ENCODE data around the gene TRPM5.
"Not testable (repeated sequence)": the region's sequence is repeated elsewhere in the genome, so short reads cannot be mapped to it uniquely, and the experiment has no call there.

Gene TRPM5

GRCh38 chr11:2443881-2444820 lies at the start of gene TRPM5:
Gene TRPM5 (minus strand): TSS chr11:2444514. CDS start chr11:2423036, 21,478 bp downstream.
- peak; percentile 64 to 80 for DNase-seq

GRCh38 chr11:2489083-2489482 lies 44.8 kb upstream of the TRPM5 start:
- no peak for DNase-seq

GRCh38 chr11:2488004-2488403 lies 43.7 kb upstream of the TRPM5 start:
- DNase-seq = no peak

GRCh38 chr11:2484576-2485125 lies 40.3 kb upstream of the TRPM5 start:
- DNase-seq = no peak

GRCh38 chr11:2483426-2483825 lies 39.1 kb upstream of the TRPM5 start:
- no peak for DNase-seq

GRCh38 chr11:2482745-2483144 lies 38.4 kb upstream of the TRPM5 start:
- DNase-seq = no peak

- DNase-seq = no peak
Measured at GRCh38 chr11:2482204-2482603, 37.9 kb upstream of the TRPM5 start.

GRCh38 chr11:2481253-2481652 lies 36.9 kb upstream of the TRPM5 start:
- DNase-seq = no peak

- no peak for DNase-seq
Measured at GRCh38 chr11:2480874-2481220, 36.5 kb upstream of the TRPM5 start.

- DNase-seq = not testable (repeated sequence)
Measured at GRCh38 chr11:2480067-2480873, 36.0 kb upstream of the TRPM5 start.

GRCh38 chr11:2477936-2478335 lies 33.6 kb upstream of the TRPM5 start:
- no peak for DNase-seq

- DNase-seq = no peak
Measured at GRCh38 chr11:2477254-2477653, 32.9 kb upstream of the TRPM5 start.

GRCh38 chr11:2475136-2475918 lies 31.0 kb upstream of the TRPM5 start:
- DNase-seq = no peak

GRCh38 chr11:2474059-2474901 lies 30.0 kb upstream of the TRPM5 start:
- no peak for DNase-seq

GRCh38 chr11:2473361-2474058 lies 29.2 kb upstream of the TRPM5 start:
- no peak for DNase-seq

- no peak for DNase-seq
Measured at GRCh38 chr11:2472428-2473186, 28.3 kb upstream of the TRPM5 start.

GRCh38 chr11:2471804-2472096 lies 27.4 kb upstream of the TRPM5 start:
- no peak for DNase-seq

GRCh38 chr11:2471048-2471803 lies 26.9 kb upstream of the TRPM5 start:
- no peak for DNase-seq

GRCh38 chr11:2470495-2470894 lies 26.2 kb upstream of the TRPM5 start:
- no peak for DNase-seq
